HS-5 (cell line): ENCODE results near the gene PNPLA1.

Source experiments
- DNase-seq: peaks from one replicate; pipeline ENCODE4 v3.0.0-alpha.2; 2012; ENCODE audit warnings: low read depth

Gene PNPLA1

GRCh38 chr6:36285797-36286196 is 15.9 kb downstream of the PNPLA1 start:
- DNase-seq = no peak

GRCh38 chr6:36286858-36287257 is 17.0 kb downstream of the PNPLA1 start:
- DNase-seq = no peak

GRCh38 chr6:36289281-36289878 is 19.5 kb downstream of the PNPLA1 start:
- no peak for DNase-seq

- no peak for DNase-seq
Observed at GRCh38 chr6:36290668-36291620, 21.1 kb downstream of the PNPLA1 start.

GRCh38 chr6:36292170-36292569 is 22.3 kb downstream of the PNPLA1 start:
- no peak for DNase-seq

GRCh38 chr6:36296240-36296639 is 26.4 kb downstream of the PNPLA1 start:
- no peak for DNase-seq

- no peak for DNase-seq
Observed at GRCh38 chr6:36297051-36297450, 27.2 kb downstream of the PNPLA1 start.

GRCh38 chr6:36297511-36297910 is 27.7 kb downstream of the PNPLA1 start:
- no peak for DNase-seq

- no peak for DNase-seq
Observed at GRCh38 chr6:36298027-36298426, 28.2 kb downstream of the PNPLA1 start.

GRCh38 chr6:36301085-36301658 is 31.3 kb downstream of the PNPLA1 start:
- no peak for DNase-seq

GRCh38 chr6:36301781-36302180 is 31.9 kb downstream of the PNPLA1 start:
- no peak for DNase-seq

- peak; percentile 63 for DNase-seq
Observed at GRCh38 chr6:36302227-36302976, 32.5 kb downstream of the PNPLA1 start.

GRCh38 chr6:36305885-36306284 is 36.0 kb downstream of the PNPLA1 start:
- no peak for DNase-seq

GRCh38 chr6:36306375-36306774 is 36.5 kb downstream of the PNPLA1 start:
- DNase-seq = no peak

GRCh38 chr6:36308514-36308913 is 38.7 kb downstream of the PNPLA1 start:
- DNase-seq = no peak

- DNase-seq = no peak
Observed at GRCh38 chr6:36309203-36309602, 39.3 kb downstream of the PNPLA1 start.

GRCh38 chr6:36309900-36310299 is 40.0 kb downstream of the PNPLA1 start:
- no peak for DNase-seq

GRCh38 chr6:36312854-36313648 is 43.2 kb downstream of the PNPLA1 start:
- no peak for DNase-seq

GRCh38 chr6:36313649-36313936 is 43.7 kb downstream of the PNPLA1 start:
- no peak for DNase-seq

- DNase-seq = no peak
Observed at GRCh38 chr6:36314221-36315014, 44.6 kb downstream of the PNPLA1 start.

- DNase-seq = no peak
Observed at GRCh38 chr6:36315921-36316320, 46.1 kb downstream of the PNPLA1 start.
